AG04450 (cell line): ENCODE data around the gene NFIA. TPM values are rescaled to one million over a fixed set of nuclear protein-coding genes. Genes with fewer than 3 reads are reported as not detected.

Source experiments
- CTCF ChIA-PET: fragments of 300-600, 350-600 bp; formaldehyde crosslinking; extraction: SDS; loops from one replicate; lab custom pipeline; 2022; ENCODE audit warnings: antibody characterized with exemption, inconsistent platforms; lab: Charles Lee
- POLR2A ChIA-PET: fragments of 350-600 bp; formaldehyde crosslinking; extraction: SDS; loops from one replicate; lab custom pipeline; 2021; ENCODE audit warnings: antibody characterized with exemption, inconsistent platforms; lab: Yijun Ruan, JAX
- DNase-seq: peaks from one replicate; pipeline ENCODE4 v3.0.0-alpha.2; 2011; ENCODE audit warnings: low read depth, low spot score
- H3K27ac ChIP-seq: one replicate; pipeline ENCODE4 v1.5.1; 2012; ENCODE audit warnings: low read depth, low read length, control low read depth
- H3K27me3 ChIP-seq: one replicate; pipeline ENCODE4 v1.6.0; 2012; ENCODE audit warnings: low read length; ENCODE audit not compliant: control insufficient read depth, insufficient read depth
- H3K4me3 ChIP-seq: 2 replicates; pipeline ENCODE4 v1.5.1; 2011; ENCODE audit warnings: mild to moderate bottlenecking, low read depth, low read length, control low read depth
- H3K9me3 ChIP-seq: 2 replicates; pipeline ENCODE4 v1.5.1; 2012; ENCODE audit warnings: low read length; ENCODE audit not compliant: control insufficient read depth, insufficient read depth
- polyA plus RNA-seq: library from polyadenylated mRNA; depleted of rRNA; stranded (reverse); fragments of >200 nt; gene quantifications from 2 replicates; pipeline ENCODE4 v1.2.3, GENCODE V29; 2011
- TF ChIP-seq, protein P1 (sequence below): IDR thresholded peaks from 2 replicates; pipeline ENCODE4 v1.5.1; 2011; ENCODE audit warnings: low read depth, low read length, control low read depth, inconsistent platforms

Gene NFIA
- polyA plus RNA-seq, 1 experiment, result 3.9 TPM

DNA sequence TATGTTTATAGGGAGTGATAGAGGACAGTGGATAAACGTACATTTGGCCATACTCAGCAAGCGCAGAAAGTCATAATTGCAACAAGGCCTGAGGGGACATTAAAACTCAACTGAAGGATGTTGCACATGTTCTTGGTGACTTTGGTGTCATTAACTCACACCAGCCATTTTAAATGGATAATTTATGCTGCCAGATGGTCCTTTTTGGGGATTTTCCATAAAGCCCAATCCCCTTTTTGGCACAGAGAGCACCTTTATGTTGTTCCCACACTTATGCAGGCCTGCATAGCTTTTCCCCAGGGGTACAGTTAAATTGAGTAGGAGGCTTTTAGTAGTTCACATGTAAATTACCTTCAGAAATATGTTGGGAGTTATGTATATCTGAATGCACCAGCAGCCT, 279.6 kb downstream of the NFIA start:
- Histone ChIP-seq H3K4me3 (no peak overlapping the region), H3K27me3 (no peaks in the 10 kb centered on the region), H3K9me3 (no peaks in the 10 kb centered on the region), H3K27ac (no peak overlapping the region)
- CTCF ChIA-PET, result no interaction called here
- POLR2A ChIA-PET, result no interaction called here
- TF ChIP-seq, protein P1, sequence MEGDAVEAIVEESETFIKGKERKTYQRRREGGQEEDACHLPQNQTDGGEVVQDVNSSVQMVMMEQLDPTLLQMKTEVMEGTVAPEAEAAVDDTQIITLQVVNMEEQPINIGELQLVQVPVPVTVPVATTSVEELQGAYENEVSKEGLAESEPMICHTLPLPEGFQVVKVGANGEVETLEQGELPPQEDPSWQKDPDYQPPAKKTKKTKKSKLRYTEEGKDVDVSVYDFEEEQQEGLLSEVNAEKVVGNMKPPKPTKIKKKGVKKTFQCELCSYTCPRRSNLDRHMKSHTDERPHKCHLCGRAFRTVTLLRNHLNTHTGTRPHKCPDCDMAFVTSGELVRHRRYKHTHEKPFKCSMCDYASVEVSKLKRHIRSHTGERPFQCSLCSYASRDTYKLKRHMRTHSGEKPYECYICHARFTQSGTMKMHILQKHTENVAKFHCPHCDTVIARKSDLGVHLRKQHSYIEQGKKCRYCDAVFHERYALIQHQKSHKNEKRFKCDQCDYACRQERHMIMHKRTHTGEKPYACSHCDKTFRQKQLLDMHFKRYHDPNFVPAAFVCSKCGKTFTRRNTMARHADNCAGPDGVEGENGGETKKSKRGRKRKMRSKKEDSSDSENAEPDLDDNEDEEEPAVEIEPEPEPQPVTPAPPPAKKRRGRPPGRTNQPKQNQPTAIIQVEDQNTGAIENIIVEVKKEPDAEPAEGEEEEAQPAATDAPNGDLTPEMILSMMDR, result no peak
- no peak for DNase-seq

DNA sequence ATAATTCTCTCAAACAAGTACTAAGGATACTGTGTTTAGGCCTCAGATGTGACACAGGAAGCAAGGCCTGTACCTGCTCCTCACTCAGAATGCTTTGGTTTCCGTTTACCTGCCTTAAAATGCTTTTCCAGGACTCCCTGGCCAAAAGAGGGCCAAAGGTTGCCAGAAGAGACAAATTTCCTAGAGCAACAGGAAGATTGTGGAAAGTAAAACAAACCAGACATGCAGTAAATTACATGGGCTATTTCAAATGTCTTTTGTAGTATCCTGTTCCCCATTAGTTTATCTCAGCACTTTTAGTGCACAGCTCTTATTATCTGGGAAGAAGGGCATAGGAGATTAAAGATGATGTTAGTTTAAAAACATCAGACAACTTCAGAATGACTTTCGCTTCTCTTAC, 280.0 kb downstream of the NFIA start:
- H3K9me3 ChIP-seq, result no peaks in the 10 kb centered on the region
- ChIA-PET POLR2A (no interaction called here), CTCF (no interaction called here)

DNA sequence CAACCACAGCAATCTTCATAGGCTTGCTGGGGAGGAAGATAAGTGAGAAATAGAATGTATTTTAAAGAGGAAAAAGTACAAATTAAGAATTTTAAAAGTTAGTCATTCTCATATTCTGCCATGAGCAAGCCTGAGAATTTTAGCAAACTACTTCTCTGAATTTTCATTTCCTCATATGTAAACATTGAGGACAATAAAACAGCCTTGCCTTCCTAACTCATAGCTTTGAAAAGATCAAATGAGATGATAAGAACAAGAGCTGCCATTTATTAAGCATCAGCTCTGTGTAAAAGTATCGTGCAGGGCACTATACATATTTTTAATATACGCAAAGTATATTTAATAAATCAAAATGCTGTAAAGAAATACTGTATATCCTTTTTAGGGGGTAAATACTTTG, 286.0 kb downstream of the NFIA start:
- DNase-seq, result no peak
- ChIA-PET CTCF (no interaction called here), POLR2A (no interaction called here)
- TF ChIP-seq, protein P1, result no peak
- Histone ChIP-seq H3K27me3 (no peaks in the 10 kb centered on the region), H3K27ac (no peak overlapping the region), H3K9me3 (no peaks in the 10 kb centered on the region), H3K4me3 (no peak overlapping the region)

More for the DNA sequence above, 280.0 kb downstream of the NFIA start:
- Histone ChIP-seq H3K4me3 (no peak overlapping the region), H3K27me3 (no peaks in the 10 kb centered on the region), H3K27ac (no peak overlapping the region)
- TF ChIP-seq, protein P1, result no peak
- no peak for DNase-seq

DNA sequence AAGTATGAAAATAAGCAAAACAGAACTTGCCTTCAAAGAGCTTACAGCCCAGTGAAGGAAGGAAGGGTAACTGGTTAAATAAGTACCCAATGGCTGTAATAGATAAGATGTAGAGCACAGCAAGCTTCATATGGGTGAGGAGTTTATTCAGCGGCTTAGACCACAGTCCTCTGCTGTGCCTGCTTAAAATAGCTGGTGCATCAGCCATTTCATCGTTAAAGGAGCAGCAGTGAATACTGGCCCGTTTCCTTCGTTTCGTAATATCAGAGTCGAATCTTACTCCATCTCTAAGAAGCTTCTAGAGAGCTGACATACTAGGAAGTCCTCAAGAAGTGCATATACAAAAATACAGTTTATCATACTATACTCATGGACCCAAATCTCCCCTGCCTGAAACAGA, 286.5 kb downstream of the NFIA start:
- TF ChIP-seq, protein P1, result no peak
- POLR2A ChIA-PET, result no interaction called here
- H3K4me3 ChIP-seq, result no peak overlapping the region
- no peak overlapping the region for H3K27ac ChIP-seq
- CTCF ChIA-PET, result no interaction called here
- no peak for DNase-seq
- H3K9me3 ChIP-seq, result no peaks in the 10 kb centered on the region
- no peaks in the 10 kb centered on the region for H3K27me3 ChIP-seq

DNA sequence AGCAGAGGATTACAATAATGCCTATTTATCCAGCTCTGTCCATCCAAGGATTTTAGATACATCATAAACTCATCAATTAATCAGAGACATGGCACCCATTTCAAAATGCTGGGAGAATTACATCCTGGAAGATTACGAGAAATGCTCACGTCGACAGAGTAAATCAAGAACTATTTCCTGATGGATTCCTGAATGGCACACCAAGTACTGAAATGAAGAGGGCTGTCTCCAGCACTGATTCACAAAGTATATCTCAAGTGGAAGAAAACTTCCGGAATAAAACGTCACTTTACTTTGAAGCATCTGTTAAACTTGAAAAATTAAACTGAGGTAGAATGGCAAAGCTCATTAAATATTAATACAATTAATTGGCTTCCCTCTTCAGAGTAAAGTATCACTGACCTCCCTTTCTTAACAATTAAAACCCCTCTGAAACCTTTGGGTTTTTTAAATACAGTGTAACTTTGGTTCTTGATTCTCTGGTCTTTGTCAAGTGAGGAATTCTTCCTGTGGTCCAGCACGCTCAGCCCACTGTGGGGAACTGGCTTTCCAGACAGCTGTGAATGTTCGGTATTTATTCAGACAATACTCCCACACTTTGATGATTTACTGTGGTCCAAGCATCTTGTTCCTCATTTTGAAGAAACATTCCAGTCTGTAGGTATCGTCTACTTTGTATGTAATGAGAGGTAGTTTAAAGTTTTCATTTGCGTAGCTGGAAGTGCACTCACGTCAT, 288.0 kb downstream of the NFIA start:
- Histone ChIP-seq H3K4me3 (no peak overlapping the region), H3K9me3 (no peaks in the 10 kb centered on the region), H3K27me3 (no peaks in the 10 kb centered on the region), H3K27ac (no peak overlapping the region)
- no peak for DNase-seq
- TF ChIP-seq, protein P1, result no peak
- ChIA-PET POLR2A (no interaction called here), CTCF (interaction anchor here (1.1 kb wide), 1 partner anchor 320 kb away, joined by 3 read pairs; no protein-coding TSS in a partner anchor)
